Stimulated activated naive CD4-positive, alpha-beta T cell (primary cell): ENCODE measurements around the gene OR1B1.
"Not testable (repeated sequence)": the region's sequence is repeated elsewhere in the genome, so short reads cannot be mapped to it uniquely, and the experiment has no call there.

ENCODE experiments used
- DNase-seq, 6 experiments: peaks; one replicate each; lab custom pipeline; 2025; lab: John Stamatoyannopoulos, UW

Gene OR1B1

GRCh38 chr9:122657527-122657926, at the start of gene OR1B1:
OR1B1 (minus strand) TSS chr9:122657627.
- no peak for DNase-seq

- no peak for DNase-seq
Measured at GRCh38 chr9:122695696-122696095, 38.3 kb upstream of the OR1B1 start.

- no peak for DNase-seq
Measured at GRCh38 chr9:122684851-122685250, 27.4 kb upstream of the OR1B1 start.

GRCh38 chr9:122672481-122672880, 15.1 kb upstream of the OR1B1 start:
- no peak for DNase-seq

GRCh38 chr9:122661416-122661815, 4.0 kb upstream of the OR1B1 start, which contains the start of gene OR1L1:
OR1L1 (plus strand) TSS chr9:122661716; CDS start chr9:122661716, 0 bp downstream.
- no peak for DNase-seq

- no peak for DNase-seq
Measured at GRCh38 chr9:122656378-122656777, 1.0 kb downstream of the OR1B1 start.

- DNase-seq: no peak
Measured at GRCh38 chr9:122642226-122642625, 15.2 kb downstream of the OR1B1 start.

GRCh38 chr9:122619996-122620395, 37.4 kb downstream of the OR1B1 start:
- no peak for DNase-seq

- DNase-seq: no peak
Measured at GRCh38 chr9:122614362-122614761, 43.1 kb downstream of the OR1B1 start, which contains the start of gene OR1Q1. OR1Q1 (plus strand) TSS chr9:122614738; CDS start chr9:122614738, 0 bp downstream.

- DNase-seq: no peak
Measured at GRCh38 chr9:122609804-122610203, 47.6 kb downstream of the OR1B1 start.

GRCh38 chr9:122606587-122606986, 50.8 kb downstream of the OR1B1 start:
- DNase-seq: no peak

GRCh38 chr9:122605691-122606090, 51.7 kb downstream of the OR1B1 start:
- no peak for DNase-seq

GRCh38 chr9:122583284-122583683, 74.1 kb downstream of the OR1B1 start, which contains the start of gene OR1L8:
OR1L8 (minus strand) TSS chr9:122583384; CDS start chr9:122568477, 14,907 bp downstream.
- not testable (repeated sequence) for DNase-seq

- no peak for DNase-seq
Measured at GRCh38 chr9:122580360-122580759, 77.1 kb downstream of the OR1B1 start.

GRCh38 chr9:122579874-122580273, 77.6 kb downstream of the OR1B1 start:
- no peak for DNase-seq
